GM19240 (cell line): Measurements from ENCODE around the gene TMEM52B.

Experiments used
- DNase-seq: peaks from one replicate; pipeline ENCODE4 v3.0.0; 2011; ENCODE audit warnings: low spot score; ENCODE audit not compliant: insufficient read length

TMEM52B gene

DNA sequence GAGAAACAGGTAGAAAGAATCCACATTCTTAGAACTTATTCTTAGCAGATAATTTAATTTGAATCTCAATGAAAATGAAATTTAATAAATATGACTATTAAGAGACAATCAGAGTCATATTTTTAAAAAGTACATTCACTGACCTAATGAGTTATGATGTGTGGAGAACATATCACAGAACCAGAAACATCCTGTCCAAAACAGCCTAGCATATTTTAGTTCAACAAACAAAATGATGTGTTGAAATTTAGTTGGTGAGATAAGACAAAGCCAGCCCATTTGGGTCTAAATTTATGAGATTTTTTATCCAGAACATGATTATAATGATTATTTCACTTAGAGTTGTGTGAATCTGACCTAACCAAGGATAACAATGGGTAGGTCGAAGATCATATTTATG is 59.7 kb downstream of the TMEM52B start:
- no peak for DNase-seq

GRCh38 chr12:10241290-10241689 is 62.5 kb downstream of the TMEM52B start:
- DNase-seq = no peak
